IMR-90 (cell line): ENCODE data around the gene SAMD5.

ENCODE experiments used
- BHLHE40 ChIP-seq: fragments of 150-350 bp; IDR thresholded peaks from 2 replicates; pipeline ENCODE4 v1.6.1; 2016; ENCODE audit warnings: mild to moderate bottlenecking, low read depth, low read length
- CEBPB ChIP-seq: IDR thresholded peaks from 2 replicates; pipeline ENCODE4 v1.6.1; 2012; ENCODE audit warnings: low read depth, low read length, improper control_type of control experiment
- FOS ChIP-seq: fragments of 150-350 bp; IDR thresholded peaks from 2 replicates; pipeline ENCODE4 v1.6.1; 2016; ENCODE audit warnings: low read depth, low read length
- MAFK ChIP-seq: IDR thresholded peaks from 2 replicates; pipeline ENCODE4 v1.6.1; 2012; ENCODE audit warnings: low read depth, low read length, improper control_type of control experiment
- MXI1 ChIP-seq: IDR thresholded peaks from 2 replicates; pipeline ENCODE4 v1.6.1; 2012; ENCODE audit warnings: low read depth, mild to moderate bottlenecking, low read length, moderate library complexity, borderline replicate concordance
- POLR2A ChIP-seq: IDR thresholded peaks from 2 replicates; pipeline ENCODE4 v1.6.1; 2012; ENCODE audit warnings: mild to moderate bottlenecking, low read depth, low read length
- RAD21 ChIP-seq: IDR thresholded peaks from 2 replicates; pipeline ENCODE4 v1.6.1; 2012; ENCODE audit warnings: low read length, improper control_type of control experiment
- RCOR1 ChIP-seq: IDR thresholded peaks from 2 replicates; pipeline ENCODE4 v1.6.1; 2012; ENCODE audit warnings: mild to moderate bottlenecking, low read length, improper control_type of control experiment; ENCODE audit not compliant: insufficient replicate concordance
- RFX5 ChIP-seq: IDR thresholded peaks from 2 replicates; pipeline ENCODE4 v1.8.0; 2012; ENCODE audit warnings: low read depth, mild to moderate bottlenecking, low read length, moderate library complexity
- SMC3 ChIP-seq: fragments of 150-350 bp; IDR thresholded peaks from 2 replicates; pipeline ENCODE4 v1.6.1; 2016; ENCODE audit warnings: low read depth, mild to moderate bottlenecking, antibody characterized with exemption, low read length, moderate library complexity
- TF ChIP-seq, protein P1 (sequence below): conservative IDR thresholded peaks from 2 replicates; pipeline ENCODE4 v1.5.1; 2012; ENCODE audit warnings: mild to moderate bottlenecking, low read depth, low read length, improper control_type of control experiment
- TF ChIP-seq, protein P2 (sequence below): fragments of 150-350 bp; IDR thresholded peaks from 2 replicates; pipeline ENCODE4 v1.6.1; 2017; ENCODE audit warnings: mild to moderate bottlenecking, antibody characterized with exemption, low read length, low read depth

DNA sequence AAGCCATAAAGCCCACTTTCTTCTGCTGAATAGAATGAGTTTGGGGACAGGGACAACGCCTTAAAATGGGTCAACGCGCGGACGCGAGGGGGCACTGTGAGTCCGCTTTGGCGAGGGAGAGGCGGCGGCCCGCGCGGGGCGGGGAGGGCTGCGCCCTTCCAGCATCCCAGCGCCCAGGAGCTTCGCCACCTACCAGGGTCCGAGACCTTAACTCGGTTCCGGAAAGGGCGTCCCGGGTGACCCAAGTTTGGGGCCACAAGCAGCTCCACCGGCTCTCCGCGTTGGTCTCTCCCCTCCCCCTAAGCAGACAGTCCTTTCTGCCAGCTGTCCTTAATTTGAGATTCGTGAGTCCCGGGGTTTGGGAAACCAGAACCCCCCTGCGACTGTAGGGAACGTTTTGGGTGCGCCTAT lies 1.8 kb upstream of the SAMD5 start:
- TF ChIP-seq RAD21 (peak; percentile 96), MAFK (no peak), POLR2A (no peak), FOS (no peak), MXI1 (no peak), CEBPB (no peak), SMC3 (peak; percentile 94), RFX5 (no peak), RCOR1 (no peak), BHLHE40 (no peak)
- TF ChIP-seq, protein P1, sequence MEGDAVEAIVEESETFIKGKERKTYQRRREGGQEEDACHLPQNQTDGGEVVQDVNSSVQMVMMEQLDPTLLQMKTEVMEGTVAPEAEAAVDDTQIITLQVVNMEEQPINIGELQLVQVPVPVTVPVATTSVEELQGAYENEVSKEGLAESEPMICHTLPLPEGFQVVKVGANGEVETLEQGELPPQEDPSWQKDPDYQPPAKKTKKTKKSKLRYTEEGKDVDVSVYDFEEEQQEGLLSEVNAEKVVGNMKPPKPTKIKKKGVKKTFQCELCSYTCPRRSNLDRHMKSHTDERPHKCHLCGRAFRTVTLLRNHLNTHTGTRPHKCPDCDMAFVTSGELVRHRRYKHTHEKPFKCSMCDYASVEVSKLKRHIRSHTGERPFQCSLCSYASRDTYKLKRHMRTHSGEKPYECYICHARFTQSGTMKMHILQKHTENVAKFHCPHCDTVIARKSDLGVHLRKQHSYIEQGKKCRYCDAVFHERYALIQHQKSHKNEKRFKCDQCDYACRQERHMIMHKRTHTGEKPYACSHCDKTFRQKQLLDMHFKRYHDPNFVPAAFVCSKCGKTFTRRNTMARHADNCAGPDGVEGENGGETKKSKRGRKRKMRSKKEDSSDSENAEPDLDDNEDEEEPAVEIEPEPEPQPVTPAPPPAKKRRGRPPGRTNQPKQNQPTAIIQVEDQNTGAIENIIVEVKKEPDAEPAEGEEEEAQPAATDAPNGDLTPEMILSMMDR: peak; percentile 90
- TF ChIP-seq, protein P2, sequence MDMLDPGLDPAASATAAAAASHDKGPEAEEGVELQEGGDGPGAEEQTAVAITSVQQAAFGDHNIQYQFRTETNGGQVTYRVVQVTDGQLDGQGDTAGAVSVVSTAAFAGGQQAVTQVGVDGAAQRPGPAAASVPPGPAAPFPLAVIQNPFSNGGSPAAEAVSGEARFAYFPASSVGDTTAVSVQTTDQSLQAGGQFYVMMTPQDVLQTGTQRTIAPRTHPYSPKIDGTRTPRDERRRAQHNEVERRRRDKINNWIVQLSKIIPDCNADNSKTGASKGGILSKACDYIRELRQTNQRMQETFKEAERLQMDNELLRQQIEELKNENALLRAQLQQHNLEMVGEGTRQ: no peak
